ENCODE measurements around the gene EIF5A2. TPM values are rescaled to one million over a fixed set of nuclear protein-coding genes. Genes with fewer than 3 reads are reported as not detected.

Gene EIF5A2
- total and polyA plus RNA-seq, 2 experiments from 2014 or later = 20.4 to 20.8 TPM

GRCh38 chr3:170867143-170867937, 41.1 kb downstream of the EIF5A2 start:
- H3K36me3 ChIP-seq (ENCODE audit: low read depth) = peaks cover 35% of the 10 kb centered on the region
- H3K4me1 ChIP-seq (ENCODE audit: insufficient read depth) = peaks cover 26% of the 10 kb centered on the region
- no peak overlapping the region for H2AFZ ChIP-seq
- peak; percentile 17 for DNase-seq
- H3K79me2 ChIP-seq (ENCODE audit: insufficient read depth) = peaks cover 27% of the 10 kb centered on the region
- no peaks in the 10 kb centered on the region for H3K9me3 ChIP-seq (ENCODE audit: low read depth)
- no peaks in the 10 kb centered on the region for H3K27me3 ChIP-seq (replicated peaks; ENCODE audit: insufficient read depth)
- peak overlapping the region; percentile 98 for H3K4me2 ChIP-seq (ENCODE audit: unreplicated experiment)
- TF ChIP-seq EZH2phosphoT487 (IDR thresholded peaks at IDR 0.05; ENCODE audit: insufficient read depth, low read depth) = no peak
- TF ChIP-seq EZH2 (IDR thresholded peaks at IDR 0.05; ENCODE audit: insufficient read depth, poor library complexity, severe bottlenecking) = no peak
- no peaks in the 10 kb centered on the region for H3K9me2 ChIP-seq (ENCODE audit: insufficient read depth)
- peak overlapping the region; percentile 91 for H3K4me3 ChIP-seq
- H3F3A ChIP-seq (ENCODE audit: insufficient read depth) = peaks cover 67% of the 10 kb centered on the region
- WGBS, 2 experiments (ENCODE audit: low coverage in 1 of 2, low lambda C conversion rate in 2 of 2, missing lambda C conversion rate in 2 of 2) = 9 to 16% methylated on average over 1 of the region's 1 CpG
- peaks cover 7% of the 10 kb centered on the region; the same call in 1 of the 2 replicates for H4K20me1 ChIP-seq (ENCODE audit: insufficient read depth)
- in situ Hi-C loops (cut with MboI) = no loop called here
- H3K27ac ChIP-seq = peak overlapping the region; percentile 8
- H3K9ac ChIP-seq = peak overlapping the region; percentile 96

- in situ Hi-C loops (cut with MboI) = no loop called here
- Histone ChIP-seq H3K36me3 (ENCODE audit: low read depth) (peaks cover 35% of the 10 kb centered on the region), H3K79me2 (ENCODE audit: insufficient read depth) (peaks cover 27% of the 10 kb centered on the region), H3K4me3 (no peak overlapping the region), H3F3A (ENCODE audit: insufficient read depth) (peaks cover 67% of the 10 kb centered on the region), H2AFZ (no peak overlapping the region), H4K20me1 (ENCODE audit: insufficient read depth) (peaks cover 7% of the 10 kb centered on the region; the same call in 1 of the 2 replicates), H3K4me1 (ENCODE audit: insufficient read depth) (peaks cover 26% of the 10 kb centered on the region), H3K27ac (0 out of 2 replicates have a peak overlapping the region, but pooled peaks have one; percentile 8), H3K9ac (peak overlapping the region; percentile 15; the same call in 1 of the 2 replicates), H3K27me3 (replicated peaks; ENCODE audit: insufficient read depth) (no peaks in the 10 kb centered on the region), H3K4me2 (ENCODE audit: unreplicated experiment) (no peak overlapping the region), H3K9me3 (ENCODE audit: low read depth) (no peaks in the 10 kb centered on the region), H3K9me2 (ENCODE audit: insufficient read depth) (no peaks in the 10 kb centered on the region)
- 77 to 84% methylated on average over 3 of the region's 3 CpGs for WGBS, 2 experiments (ENCODE audit: low coverage in 1 of 2, low lambda C conversion rate in 2 of 2, missing lambda C conversion rate in 2 of 2)
- TF ChIP-seq EZH2 (IDR thresholded peaks at IDR 0.05; ENCODE audit: insufficient read depth, poor library complexity, severe bottlenecking) (no peak), EZH2phosphoT487 (IDR thresholded peaks at IDR 0.05; ENCODE audit: insufficient read depth, low read depth) (no peak)
- DNase-seq = no peak
These were observed 41.9 kb downstream of the EIF5A2 start for GRCh38 chr3:170866499-170866898.

- Histone ChIP-seq H3K27ac (no peak overlapping the region), H3K4me3 (no peak overlapping the region), H3K9me3 (ENCODE audit: low read depth) (no peaks in the 10 kb centered on the region), H3K9me2 (ENCODE audit: insufficient read depth) (no peaks in the 10 kb centered on the region), H2AFZ (no peak overlapping the region), H3K27me3 (replicated peaks; ENCODE audit: insufficient read depth) (no peaks in the 10 kb centered on the region), H3F3A (ENCODE audit: insufficient read depth) (peaks cover 67% of the 10 kb centered on the region), H3K4me1 (ENCODE audit: insufficient read depth) (peaks cover 23% of the 10 kb centered on the region), H3K4me2 (ENCODE audit: unreplicated experiment) (no peak overlapping the region), H3K79me2 (ENCODE audit: insufficient read depth) (peaks cover 27% of the 10 kb centered on the region), H3K9ac (no peak overlapping the region), H3K36me3 (ENCODE audit: low read depth) (peaks cover 35% of the 10 kb centered on the region), H4K20me1 (ENCODE audit: insufficient read depth) (peaks cover 7% of the 10 kb centered on the region; the same call in 1 of the 2 replicates)
- TF ChIP-seq EZH2phosphoT487 (IDR thresholded peaks at IDR 0.05; ENCODE audit: insufficient read depth, low read depth) = no peak
- no peak for TF ChIP-seq EZH2 (IDR thresholded peaks at IDR 0.05; ENCODE audit: insufficient read depth, poor library complexity, severe bottlenecking)
- WGBS, 2 experiments (ENCODE audit: low coverage in 1 of 2, low lambda C conversion rate in 2 of 2, missing lambda C conversion rate in 2 of 2) = 88 to 89% methylated on average over 10 of the region's 10 CpGs
- DNase-seq = no peak
- in situ Hi-C loops (cut with MboI) = no loop called here
These were observed 43.0 kb downstream of the EIF5A2 start for GRCh38 chr3:170865209-170866094.

- Histone ChIP-seq H3K4me2 (ENCODE audit: unreplicated experiment) (no peak overlapping the region), H3K27ac (no peak overlapping the region), H3K27me3 (replicated peaks; ENCODE audit: insufficient read depth) (no peaks in the 10 kb centered on the region), H3K4me3 (no peak overlapping the region), H3F3A (ENCODE audit: insufficient read depth) (peaks cover 67% of the 10 kb centered on the region), H4K20me1 (ENCODE audit: insufficient read depth) (peaks cover 7% of the 10 kb centered on the region; the same call in 1 of the 2 replicates), H3K4me1 (ENCODE audit: insufficient read depth) (peaks cover 22% of the 10 kb centered on the region), H3K9me3 (ENCODE audit: low read depth) (no peaks in the 10 kb centered on the region), H3K9ac (no peak overlapping the region), H3K79me2 (ENCODE audit: insufficient read depth) (peaks cover 24% of the 10 kb centered on the region), H3K9me2 (ENCODE audit: insufficient read depth) (no peaks in the 10 kb centered on the region), H2AFZ (no peak overlapping the region), H3K36me3 (ENCODE audit: low read depth) (peaks cover 35% of the 10 kb centered on the region)
- DNase-seq = peak; percentile 21
- no peak for TF ChIP-seq EZH2phosphoT487 (IDR thresholded peaks at IDR 0.05; ENCODE audit: insufficient read depth, low read depth)
- TF ChIP-seq EZH2 (IDR thresholded peaks at IDR 0.05; ENCODE audit: insufficient read depth, poor library complexity, severe bottlenecking) = no peak
- in situ Hi-C loops (cut with MboI) = no loop called here
- 81 to 82% methylated on average over 6 of the region's 6 CpGs for WGBS, 2 experiments (ENCODE audit: low coverage in 1 of 2, low lambda C conversion rate in 2 of 2, missing lambda C conversion rate in 2 of 2)
These were observed 43.8 kb downstream of the EIF5A2 start for GRCh38 chr3:170864525-170865208.
